Activated T-cell treated with anti-CD3 and anti-CD28 coated beads, Interleukin-2, amount 50 U/mL, for 48 hours (primary cell): ENCODE measurements around the gene BCR.

Experiments
- DNase-seq, 2 experiments: peaks; one replicate each; pipeline ENCODE4 v3.0.0-alpha.2; 2020

The BCR gene

DNA sequence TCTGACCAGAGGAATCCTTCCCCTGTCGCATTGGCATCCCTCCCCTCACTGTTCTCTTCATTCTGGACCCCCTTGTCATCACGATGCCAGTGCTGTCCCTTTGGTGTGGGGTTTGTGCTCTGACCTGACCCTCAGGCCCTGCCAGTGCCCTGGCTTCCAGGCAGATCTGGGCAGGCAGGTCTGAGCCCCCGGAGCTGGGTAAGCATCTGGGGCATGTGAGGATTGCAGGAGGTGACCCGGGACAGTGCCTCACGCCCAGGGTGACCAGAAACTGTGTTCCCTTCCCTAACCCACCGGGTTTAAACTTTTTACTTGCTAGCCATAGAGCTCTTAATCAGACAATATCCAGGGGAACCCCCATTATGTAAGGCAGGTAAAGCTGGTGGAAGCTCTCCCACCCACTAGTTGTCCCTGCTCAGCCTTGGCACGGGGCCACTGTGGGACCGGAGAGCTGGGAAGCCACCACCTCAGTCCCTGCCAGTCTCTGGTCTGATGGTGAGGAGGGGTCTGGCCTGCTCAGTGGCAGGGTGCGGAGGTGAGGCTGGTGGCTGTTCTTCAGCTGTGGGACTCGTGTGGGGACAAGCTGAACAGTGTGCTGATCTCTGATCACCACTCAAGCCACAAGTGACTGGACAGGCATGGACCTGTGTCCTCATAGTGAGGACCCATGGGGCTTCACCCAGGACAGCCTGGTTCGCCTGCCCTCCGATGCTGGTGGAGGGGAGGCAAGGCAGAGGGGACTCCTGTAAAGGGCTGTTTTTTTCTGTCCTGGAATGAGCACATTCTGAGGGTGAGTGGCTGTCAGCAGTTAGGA, 38.0 kb downstream of the BCR start:
- DNase-seq = no peak

- no peak for DNase-seq
Observed at GRCh38 chr22:23218867-23219251, 38.5 kb downstream of the BCR start.

DNA sequence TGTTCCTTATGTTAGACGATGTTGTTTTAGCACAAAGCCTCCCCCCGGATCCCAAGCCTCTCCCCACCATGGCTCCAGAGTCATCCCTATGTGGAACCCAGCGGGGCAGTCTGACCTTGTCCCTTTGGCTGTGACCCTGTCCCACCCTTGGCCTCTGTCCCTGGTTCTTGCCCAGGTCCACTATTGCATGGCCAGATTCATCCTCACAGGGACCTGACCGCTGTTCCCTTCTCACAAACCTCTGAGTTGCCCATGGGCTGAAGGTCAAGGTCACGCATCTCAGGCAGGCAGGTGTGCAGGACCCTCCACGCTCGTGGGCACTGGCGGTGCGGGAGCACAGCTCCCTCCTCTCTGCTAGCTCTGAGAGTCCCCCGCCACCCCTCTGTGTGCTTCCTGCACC, 39.0 kb downstream of the BCR start:
- no peak for DNase-seq

DNA sequence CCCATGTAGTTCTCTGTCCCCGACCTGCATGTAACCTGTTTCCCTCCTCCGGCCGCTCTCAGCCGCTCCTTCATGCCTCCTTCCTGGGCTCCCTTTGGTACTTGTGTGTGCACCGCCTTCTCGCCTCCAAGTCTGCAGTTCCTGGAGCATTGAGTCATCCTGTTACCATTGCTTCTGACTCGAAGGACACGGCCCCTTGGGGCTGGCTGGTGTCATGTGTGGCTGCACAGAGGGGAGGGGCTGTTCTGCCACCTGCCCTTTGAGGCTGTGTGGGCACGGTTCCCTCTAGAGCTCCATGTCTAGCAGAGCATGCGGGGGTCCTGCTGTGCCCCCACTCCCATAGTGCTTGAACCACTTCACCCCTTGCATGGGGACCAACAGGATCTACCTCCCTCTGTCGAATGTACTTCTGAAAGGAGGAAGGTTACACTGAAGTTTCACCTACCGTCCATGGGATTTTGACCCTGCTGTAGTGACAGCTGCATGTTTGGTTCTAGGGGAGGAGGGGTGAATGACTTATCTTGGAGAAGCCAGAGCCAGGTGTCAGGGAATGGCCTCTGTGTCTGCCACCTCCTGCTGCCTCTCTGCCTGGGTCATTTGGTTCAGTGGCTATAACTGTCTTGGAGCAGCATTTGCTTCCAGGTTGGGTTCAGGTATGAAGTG, 39.6 kb downstream of the BCR start:
- DNase-seq = peak; percentile 81 to 83

DNA sequence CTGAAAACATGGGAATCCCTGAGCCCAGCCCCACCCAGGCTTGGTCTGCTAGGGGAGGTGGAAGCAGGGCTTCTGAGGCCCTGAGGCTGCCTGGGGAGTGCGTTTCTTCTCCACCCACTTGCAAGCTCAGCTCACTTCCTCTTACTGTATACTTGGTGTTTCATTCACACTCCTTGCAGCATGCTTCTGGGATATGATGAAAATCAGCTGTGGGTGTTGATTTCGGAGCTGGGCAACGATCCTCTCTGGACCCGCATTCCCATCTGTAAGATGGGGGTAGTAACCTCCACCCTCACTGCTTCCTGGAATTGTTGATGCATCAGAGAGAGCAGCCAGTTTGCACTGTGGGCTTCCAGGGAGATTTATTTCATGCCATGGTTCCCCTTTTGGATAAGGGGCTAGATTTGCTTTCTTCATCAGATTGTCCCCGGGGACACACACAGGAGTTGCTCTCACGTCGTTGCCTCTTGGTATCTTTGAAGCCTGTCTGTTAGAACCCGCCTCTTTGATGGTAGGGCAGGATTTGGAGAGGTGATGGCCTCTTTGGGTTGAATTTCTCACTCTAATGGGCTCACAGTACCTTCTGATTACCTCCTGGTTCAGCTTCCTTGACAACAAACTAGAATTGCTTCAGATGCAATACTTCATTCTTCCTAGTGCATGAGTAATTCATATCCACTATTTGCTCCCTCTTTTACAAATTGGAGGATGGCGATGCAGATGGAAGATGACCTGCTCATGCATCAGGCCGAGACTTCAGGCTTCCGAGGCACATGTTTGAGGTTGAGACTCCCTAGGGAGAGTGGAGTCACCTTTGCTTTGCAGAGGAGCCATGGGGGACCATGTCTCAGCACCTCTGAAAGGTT, 40.4 kb downstream of the BCR start:
- peak in 1 of 2 experiments; percentile 55 for DNase-seq

GRCh38 chr22:23221351-23221804, 41.1 kb downstream of the BCR start:
- DNase-seq = no peak

DNA sequence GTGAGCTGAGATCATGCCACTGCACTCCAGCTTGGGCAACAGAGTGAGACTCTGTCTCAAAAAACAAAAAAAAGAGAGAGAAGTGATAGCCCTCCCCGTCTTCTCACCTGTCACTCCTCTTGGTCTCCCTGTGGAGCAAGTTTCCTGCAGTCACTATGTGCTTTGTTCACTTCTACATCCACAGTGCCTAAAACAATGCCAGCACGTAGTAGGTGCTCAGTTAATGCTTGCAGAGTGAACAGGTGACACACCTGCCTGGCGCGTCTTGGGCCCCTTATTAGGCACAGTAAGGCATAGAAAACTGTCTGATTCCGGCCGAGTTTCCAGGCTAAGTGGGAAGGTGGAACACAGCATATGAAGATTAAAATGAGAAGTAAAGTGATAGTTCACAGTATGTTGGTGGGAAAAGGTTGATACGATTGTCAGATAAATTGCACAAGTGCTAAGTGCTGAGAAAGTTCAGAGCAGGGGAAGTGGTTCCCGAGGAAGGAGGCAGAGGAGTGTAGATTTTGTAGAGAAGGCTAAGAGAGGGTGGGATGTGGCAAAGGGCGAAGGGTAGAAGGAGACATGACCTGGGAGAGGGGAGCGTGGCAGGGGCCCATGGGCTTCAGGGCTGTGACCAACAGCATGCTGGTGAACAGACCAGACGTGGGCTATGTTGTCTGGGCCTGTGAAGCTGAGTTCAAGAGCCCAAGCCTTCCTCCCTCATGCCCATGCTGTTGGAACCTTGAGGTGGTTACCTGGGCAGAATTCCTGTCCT, 41.9 kb downstream of the BCR start:
- DNase-seq = no peak

DNA sequence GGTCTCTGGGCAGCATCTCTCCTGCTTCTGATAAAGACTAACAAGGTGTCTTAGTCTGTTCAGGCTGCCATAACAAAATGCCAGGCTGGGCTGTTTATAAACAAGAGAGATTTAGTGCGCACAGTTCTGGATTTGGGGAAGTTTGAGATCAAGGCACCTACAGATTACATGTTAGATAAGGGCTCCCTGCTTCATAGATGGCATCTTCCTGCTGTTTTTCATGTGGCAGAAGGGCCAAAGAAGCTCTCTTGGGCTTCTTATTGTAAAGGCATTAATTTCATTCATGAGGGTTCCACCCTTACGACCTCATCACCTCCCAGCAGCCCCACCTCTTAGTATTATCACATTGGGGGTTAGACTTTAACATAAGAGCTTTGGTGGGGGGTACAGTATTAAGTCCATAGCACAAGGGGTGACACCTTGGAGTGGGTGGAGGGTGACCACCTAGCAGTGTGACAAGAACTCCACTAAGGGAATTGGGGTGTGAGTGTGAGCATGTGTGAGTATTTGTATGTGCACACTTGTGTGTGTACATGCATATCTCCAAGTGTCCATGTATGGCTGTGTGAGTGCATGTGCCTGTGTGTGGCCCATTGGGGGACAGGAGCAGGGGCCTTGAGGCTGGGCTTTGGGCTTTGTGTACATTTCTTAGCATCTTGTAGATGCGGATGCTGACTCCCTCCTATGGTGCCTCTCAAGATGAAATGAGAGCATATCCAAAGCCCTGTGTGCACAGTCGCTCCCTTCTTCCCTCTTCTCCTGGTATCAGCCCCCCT, 42.7 kb downstream of the BCR start:
- no peak for DNase-seq

- DNase-seq = no peak
Observed at GRCh38 chr22:23223569-23224317, 43.4 kb downstream of the BCR start.

DNA sequence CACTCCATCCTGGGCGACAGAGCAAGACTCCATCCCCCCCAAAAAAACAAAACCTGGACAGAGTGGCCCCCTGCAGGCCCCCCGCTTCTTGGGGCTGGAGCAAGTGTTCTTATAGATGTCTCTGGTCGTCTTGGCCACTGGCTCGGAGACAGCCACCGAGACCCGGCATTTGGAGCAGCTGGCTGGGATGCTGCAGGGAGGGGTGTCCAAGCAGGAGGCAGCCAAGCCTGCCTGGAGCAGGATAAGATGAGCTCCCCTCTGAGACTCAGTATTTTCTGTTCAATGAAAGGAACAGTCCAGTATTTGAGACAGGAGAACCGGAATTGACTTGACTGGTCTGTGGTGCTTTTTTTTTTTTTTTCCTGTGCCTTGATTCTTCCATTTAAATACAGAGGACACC, 44.5 kb downstream of the BCR start:
- DNase-seq = no peak

DNA sequence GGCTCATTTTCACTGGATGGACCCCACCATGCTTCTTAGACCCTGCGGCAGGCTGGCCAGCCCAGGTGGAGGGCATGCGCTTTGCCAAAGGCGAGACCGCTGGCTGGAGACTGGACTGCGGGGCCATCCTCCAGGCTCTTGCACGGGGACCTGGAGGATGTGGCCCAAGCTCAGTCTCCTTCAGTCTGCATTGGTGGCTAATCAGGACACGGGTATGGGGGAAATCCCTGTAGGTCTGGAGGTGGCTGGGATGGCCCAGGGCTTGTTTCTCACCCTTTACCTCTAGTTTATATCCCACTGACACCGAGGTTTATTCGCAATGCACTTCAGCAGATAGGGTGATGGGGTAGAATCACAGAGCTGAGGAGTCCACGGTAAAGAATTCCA, 45.0 kb downstream of the BCR start:
- no peak for DNase-seq

DNA sequence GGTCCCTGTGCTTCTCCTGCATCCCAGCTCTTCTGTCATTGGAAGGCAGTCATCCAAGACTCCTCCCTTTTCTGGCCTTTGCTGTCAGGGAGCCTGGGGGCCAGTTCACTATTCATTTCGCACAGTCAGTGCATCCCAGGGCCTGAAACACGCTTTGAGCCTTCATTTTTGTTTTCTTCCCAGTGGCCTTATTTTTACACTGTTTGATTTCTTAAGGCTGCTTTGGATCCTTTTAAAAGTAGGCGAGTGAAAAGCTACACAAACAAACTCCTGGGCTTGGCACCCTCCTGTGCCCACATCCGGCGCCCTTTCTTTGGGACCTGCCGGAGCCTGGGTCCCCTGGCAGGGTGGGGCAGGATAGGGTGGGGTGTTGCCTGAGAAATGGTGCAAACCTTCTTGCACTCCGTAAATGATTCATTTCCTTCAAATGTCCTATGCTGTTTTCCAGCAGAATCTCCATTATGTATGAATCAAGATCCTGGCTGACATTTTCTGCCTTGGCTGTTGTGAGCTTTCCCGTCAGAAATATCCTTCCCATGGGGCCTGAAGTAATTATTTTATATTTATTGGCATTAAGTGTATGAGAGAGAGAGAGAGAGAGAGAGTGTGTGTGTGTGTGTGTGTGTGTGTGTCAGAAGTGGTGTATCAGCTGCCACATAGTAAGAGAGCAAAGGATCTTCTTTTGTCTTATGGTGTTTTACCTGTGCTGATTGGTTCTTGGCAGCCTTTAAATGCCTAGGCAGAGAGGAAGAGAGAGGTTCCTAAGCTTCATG, 45.6 kb downstream of the BCR start:
- DNase-seq = no peak

DNA sequence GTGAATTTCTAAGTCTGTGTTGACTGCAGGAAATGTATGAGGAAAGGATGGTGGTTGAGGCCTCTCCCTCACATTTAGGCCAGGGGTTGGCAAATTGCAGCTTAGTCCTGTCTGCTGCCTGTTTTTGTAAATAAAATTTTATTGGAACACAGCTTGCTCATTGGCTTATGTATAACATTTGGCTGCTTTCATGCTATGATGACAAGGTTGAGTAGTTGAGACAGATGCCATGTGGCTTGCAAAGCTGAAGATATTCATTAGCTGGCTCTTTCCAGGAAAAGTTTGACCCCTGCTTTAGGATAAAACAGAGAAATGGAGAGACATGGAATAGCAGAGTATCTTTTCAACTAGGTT, 46.2 kb downstream of the BCR start:
- no peak for DNase-seq

DNA sequence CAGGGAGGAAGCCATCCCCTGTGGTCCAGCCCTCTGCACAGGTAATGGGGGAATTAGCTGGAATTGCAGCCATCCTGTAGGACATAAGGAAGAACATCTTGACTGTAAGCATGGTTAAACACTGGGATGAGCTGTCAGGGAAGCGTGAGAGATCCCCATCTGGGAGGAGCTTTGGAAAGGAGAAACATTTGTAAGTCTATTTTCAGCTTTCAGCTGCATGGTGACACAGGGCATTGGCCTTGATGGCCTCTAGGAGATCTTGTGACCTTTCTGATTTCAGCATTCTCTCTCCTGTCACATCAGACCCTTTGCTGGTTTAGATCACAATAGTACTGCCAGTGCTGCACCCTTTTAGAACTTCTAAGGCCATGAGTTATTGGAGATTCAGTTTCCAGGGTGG, 47.1 kb downstream of the BCR start:
- DNase-seq = no peak

- no peak for DNase-seq
Observed at GRCh38 chr22:23228503-23228902, 48.2 kb downstream of the BCR start.

GRCh38 chr22:23229646-23230045, 49.3 kb downstream of the BCR start:
- DNase-seq = no peak

DNA sequence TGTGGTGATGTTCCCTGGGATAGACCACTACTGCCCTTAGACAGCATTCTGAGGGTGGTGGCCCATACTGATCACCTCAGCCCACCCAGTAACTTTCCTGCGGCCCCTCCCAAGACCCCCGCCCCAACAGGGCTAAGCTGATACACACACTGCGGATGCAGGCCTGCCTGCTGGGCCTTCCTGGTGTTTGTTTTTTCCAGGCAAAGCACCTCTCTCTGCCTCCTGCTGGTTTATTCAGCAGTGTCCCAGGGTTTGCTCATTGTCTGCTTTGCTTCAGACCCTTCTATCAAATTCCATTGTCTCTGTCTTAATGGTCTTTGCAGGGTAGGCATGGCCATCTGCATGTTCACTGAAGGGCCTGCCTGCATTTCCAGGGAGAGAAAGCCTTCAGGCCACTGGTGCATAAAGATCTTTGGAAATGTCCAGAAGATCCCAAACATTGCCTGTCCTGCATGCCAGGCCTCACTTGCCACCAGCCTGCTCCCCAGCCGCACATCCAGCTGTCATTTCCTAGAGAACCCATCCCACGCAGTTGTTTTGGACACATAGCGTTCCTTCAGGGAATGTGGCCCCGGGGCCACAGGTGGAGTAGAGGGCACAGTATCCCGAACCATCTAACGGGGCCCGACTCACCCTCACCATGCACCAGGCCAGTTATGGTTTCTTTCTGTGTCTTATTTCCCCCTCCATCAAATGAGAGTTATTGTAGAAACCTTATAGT, 50.2 kb downstream of the BCR start:
- no peak for DNase-seq

GRCh38 chr22:23231471-23232093, 51.3 kb downstream of the BCR start:
- DNase-seq = no peak
